Epidermal melanocyte (primary cell): Measurements from ENCODE around the gene HRH3.

Source experiments
- DNase-seq: peaks from one replicate; pipeline ENCODE4 v3.0.0; 2011; ENCODE audit warnings: low spot score; ENCODE audit not compliant: insufficient read length

The HRH3 gene

DNA sequence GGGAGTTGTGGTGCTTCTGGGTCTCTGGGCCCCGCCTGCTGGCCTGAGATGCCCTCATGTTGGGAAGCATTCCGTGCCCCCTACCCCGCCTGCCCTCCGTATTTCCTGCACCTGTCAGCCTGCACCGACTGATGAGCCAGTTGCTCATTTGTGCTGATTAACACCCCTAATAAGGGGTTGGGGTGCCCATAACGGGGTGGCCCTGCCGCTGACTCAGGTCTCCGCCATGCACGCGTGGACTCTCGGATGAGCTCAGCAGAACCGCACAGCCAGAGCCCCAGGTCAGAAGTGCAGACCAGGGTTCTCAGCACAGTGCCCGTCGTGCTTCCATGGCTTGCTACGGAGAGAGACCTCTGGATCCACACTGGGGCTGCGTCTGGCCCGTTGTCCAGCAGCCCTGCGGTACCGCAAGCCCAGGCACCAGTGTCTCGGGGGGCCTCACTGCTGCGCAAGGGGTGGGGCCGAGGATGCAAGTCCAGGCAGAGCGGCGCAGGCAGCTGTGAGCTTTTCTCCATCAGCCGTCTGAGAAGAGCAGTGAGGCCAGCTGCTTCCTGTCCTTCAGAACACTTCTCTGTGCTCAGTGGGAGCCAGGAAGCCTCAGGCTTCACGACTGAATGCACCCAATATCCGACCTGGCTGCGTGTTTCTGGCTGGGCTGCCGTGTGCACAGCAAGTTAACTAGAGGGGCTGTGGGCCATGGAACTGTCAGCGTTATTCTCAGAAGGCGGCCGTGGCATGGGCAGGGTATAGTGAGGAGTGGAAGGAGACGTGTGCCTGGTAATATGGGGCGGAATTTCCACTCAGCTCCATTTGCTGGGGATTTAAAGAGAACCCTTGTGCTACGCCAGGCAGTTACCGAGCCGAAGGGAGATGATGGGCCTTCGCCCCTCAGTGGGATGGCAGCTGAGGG lies 18.6 kb downstream of the HRH3 start:
- no peak for DNase-seq

DNA sequence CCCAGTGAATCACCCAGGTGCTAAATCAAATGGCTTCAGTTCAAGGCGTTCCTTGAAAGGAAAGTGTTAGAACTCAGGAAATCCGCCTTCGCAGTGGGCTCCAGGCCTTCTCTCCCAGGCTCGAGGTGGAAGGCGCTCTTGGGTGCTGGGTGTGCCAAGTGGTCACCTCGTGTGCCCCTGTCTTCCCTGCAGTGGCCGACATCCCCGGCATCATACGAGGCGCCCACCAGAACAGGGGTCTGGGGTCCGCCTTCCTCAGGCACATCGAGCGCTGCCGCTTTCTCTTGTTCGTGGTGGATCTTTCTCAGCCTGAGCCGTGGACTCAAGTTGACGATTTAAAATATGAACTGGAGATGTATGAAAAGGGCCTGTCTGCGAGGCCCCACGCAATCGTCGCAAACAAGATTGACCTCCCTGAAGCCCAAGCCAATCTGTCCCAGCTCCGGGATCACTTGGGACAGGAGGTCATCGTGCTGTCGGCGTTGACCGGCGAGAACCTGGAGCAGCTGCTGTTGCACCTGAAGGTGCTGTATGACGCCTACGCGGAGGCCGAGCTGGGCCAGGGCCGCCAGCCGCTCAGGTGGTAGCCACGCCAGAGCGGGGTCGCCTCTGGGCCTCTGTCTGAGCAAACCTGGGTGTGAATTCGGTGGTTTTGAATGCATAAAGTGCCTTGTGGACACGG lies 19.4 kb downstream of the HRH3 start:
- no peak for DNase-seq

DNA sequence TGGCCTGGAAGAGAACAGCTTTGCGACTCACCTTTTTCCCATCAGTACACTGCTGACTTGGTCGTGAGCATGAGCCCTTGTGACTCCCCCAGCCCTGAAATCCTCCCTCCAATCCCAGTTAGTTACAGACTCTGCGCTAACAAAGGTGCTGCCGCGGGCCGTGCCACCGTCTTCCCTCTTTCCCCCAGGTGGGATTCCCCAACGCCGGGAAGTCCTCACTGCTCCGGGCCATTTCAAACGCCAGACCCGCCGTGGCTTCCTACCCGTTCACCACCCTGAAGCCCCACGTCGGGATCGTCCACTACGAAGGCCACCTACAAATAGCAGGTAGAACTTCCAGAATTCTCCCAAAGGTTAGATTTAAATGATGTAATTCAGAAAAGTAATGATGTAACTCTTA lies 21.1 kb downstream of the HRH3 start:
- DNase-seq = no peak

DNA sequence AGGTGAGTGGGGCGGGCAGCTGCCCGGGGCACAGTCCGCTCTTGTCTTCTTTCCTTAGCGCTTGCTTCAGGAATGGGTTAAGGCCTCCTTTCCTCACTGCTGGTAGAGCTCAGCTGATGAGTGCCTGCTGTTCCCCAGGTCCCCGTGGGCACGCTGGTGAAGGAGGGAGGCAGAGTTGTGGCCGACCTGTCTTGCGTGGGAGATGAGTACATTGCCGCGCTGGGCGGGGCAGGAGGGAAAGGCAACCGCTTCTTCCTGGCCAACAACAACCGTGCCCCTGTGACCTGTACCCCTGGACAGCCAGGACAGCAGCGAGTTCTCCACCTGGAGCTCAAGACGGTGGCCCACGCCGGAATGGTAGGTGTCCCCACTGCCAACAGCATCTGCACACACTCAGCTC lies 21.6 kb downstream of the HRH3 start:
- no peak for DNase-seq

DNA sequence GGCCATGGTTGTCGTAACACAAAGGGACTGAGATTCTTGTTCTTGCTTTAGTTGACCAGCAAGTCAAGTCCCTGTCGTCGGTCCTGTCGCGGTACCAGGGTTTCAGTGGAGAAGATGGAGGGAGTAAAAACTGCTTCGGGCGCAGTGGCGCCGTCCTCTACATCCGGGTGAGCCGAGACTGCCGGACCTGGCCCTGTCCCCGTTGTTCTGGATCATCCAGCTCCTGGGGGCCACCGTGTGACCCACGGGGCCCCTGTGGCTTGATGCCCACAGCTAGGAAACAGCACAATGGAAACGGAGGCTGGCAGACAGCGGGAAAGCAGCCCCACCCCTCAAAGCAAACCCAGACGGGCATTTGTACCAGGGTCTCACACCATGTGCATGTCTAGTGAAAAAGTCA lies 22.3 kb downstream of the HRH3 start:
- no peak for DNase-seq

DNA sequence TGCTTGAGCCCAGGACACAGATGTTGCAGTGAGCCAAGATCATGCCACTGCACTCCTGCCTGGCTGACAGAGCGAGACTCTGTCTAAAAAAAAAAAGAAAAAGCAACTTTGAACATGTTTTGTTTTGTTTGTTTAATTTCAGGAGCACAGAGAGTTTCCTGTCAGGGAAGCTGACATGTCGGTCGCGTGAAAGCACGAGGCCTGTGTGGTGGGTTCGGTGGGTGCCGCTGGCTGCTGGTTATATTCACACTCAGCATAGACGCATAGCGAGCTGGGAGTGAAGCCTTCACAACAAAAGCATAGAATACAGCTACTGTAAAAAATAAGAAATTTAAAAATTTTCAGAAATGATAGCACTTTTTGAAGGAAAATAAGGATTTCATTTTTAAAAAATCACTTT lies 22.8 kb downstream of the HRH3 start:
- no peak for DNase-seq

DNA sequence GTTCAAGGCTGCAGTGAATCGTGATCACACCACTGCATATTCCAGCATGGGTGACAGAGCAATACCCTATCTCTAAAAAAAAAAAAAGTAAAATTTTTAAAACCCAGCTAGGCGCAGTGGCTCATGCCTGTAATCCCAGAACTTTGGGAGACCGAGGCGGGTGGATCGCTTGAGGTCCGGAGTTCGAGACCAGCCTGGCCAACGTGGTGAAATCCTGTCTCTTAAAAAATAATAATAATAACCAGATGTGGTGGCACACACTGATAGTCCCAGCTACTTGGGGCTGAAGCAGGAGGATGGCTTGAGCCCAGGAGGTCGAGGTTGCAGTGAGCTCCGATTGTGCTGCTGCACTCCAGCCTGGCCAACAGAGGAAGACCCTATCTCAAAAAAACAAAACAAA lies 23.8 kb downstream of the HRH3 start:
- no peak for DNase-seq

DNA sequence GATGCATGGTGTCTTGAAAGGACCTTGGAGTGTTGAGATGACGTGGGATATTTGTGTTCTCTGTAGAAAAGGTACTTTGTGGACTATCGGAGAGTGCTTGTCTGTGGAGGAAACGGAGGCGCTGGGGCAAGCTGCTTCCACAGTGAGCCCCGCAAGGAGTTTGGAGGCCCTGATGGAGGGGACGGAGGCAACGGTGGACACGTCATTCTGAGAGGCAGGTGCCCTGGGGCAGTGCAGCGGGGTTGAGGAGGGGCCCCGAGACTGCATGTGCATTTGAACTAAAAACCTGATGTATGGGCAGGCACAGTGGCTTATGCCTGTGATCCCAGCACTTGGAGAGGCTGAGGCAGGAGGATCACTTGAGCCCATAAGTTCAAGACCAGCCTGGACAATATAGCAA lies 24.3 kb downstream of the HRH3 start:
- DNase-seq = no peak

DNA sequence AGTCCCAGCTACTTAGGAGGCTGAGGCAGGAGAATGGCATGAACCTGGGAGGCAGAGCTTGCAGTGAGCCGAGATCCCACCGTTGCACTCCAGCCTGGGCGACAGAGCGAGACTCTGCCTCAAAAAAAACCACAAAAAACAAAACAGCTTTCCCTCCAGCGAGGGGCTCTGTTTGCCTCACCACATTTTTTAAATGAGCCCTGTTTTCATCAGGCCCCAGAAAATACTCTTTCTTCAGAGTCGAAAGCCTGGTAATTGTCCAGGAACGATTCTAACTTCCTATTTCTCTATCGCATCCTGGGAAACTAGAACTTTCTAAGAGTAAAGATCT lies 25.0 kb downstream of the HRH3 start:
- DNase-seq = no peak

DNA sequence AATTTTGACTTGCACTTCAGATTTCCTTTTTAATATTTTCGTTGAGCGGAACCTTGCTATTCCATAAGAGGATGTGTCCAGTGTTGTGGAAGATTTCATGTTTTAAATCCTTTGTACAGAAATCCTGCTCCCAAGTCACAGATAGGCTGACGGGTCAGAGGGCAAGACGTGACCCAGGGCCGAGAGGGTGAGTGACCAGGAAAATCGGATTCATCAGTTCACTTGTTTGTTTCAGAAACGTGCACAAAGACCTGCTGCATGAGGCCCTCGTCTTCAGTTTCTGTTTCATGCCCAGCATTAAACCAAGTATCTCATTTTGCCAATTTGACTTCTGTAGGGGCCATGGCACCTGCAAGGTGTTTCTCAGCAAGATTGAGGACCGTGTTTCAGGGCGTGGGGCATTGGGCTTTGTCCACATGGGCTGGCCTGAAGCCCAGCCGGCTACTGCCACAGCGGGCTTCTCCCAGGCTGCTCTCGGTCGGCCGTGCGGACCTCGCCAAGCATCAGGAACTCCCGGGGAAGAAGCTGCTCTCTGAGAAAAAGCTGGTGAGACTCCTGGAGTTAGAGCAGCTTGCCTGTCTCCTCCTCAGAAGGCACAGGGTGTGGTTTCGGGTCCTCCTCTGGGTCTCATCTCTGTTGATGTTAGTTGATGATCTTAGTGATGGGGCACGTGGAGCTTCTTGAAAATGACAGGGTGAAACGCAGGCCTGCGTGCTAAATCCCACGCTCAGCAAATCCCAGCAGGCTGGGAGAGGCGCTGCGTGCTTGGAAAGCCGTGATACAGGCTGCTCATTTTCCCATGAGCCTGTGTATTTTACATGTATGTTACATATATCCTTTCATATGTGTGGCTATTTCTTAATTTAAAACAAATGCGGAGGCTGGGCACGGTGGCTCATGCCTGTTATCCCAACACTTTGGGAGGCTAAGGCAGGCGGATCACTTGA lies 26.7 kb downstream of the HRH3 start:
- no peak for DNase-seq

DNA sequence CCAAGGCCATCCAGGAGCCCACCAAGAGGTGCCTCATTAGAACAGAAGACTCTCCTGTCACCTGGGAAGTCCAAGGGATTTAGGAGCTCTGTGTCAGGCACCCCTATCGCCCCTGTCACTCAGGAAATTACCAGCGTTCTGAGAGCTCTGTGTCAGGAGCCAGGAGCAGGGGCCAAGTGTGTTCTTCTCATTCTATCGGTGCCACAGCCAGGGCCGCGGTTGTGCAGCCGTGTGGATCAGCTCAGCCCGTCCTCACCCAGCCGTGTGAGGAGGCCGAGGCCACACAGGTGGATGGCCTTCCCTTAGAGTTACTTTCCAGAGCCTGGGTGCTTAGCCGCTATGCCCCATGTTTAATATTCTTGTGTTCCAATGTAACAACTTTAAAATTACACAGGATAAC lies 27.4 kb downstream of the HRH3 start:
- DNase-seq = no peak

DNA sequence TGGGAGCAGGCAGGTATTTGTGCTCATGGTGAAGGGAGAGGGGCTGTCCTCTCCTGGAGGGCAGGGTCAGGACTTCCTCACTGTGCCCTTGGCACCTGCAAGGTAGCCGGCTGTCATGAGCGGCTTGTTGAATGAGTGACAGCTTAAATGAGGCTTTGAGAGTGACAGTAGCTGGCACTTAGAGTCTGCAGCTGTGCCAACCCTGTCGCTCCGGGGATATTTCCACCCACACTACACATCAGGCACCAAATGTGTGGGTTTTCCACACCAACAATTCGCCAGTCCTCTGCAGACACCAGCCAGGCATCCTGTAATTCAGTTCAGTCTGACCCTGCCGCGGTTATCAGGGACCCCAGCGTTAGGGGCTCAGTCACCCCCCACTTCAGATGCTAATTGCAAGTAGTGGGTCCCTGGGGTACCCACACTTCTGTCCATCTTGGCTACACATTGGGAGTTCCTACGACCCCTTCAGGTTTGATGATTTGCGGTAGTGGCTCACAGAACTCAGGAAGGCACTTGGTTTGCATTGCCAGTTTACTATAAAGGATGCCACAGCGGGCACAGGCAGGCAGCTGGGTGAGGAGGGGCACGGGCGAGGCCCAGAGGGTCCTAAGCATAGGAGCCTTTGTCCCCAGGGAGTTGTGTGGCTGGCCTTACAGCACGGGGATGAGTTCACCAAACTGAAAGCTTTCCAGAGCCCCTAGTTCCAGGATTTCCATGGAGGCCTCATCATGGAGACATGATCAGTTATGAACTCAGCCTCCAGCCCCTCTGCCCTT lies 28.1 kb downstream of the HRH3 start:
- no peak for DNase-seq

DNA sequence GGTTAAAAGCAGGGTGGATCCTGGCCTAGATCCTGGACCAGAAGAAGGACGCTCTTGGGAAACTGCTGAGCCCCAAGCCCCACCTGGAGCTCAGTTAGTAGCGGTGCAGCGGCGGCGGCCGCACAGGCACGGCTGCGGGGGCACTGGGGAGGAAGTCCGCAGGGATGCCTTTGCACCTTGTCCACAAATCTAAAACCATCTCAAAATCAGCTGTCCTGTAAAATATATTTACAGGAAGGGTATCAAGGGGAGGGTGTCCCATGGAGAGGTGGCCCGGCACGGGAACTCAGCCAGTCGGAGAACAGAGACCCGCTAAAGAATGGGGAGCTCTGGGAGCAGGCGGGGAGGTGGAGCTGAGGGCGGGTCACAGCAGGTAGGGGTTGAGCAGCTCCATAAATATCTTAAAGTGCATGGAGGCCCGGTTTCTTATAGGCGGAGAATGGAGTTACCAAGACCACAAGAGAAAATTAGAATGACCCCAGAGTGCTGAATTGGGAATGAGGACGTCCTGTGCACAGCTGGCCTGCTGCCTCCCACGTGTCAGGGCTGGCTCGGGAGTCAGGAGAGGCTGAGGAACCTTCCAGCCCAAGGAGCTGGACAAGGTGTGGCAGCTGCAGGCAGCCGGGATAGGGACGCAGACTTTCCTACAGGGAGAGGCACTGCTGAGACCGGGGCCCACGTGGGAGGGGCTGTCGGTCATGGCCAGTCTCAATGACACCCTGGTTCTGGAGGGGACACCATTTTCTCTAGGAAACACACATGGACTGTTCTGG lies 29.3 kb downstream of the HRH3 start:
- no peak for DNase-seq

DNA sequence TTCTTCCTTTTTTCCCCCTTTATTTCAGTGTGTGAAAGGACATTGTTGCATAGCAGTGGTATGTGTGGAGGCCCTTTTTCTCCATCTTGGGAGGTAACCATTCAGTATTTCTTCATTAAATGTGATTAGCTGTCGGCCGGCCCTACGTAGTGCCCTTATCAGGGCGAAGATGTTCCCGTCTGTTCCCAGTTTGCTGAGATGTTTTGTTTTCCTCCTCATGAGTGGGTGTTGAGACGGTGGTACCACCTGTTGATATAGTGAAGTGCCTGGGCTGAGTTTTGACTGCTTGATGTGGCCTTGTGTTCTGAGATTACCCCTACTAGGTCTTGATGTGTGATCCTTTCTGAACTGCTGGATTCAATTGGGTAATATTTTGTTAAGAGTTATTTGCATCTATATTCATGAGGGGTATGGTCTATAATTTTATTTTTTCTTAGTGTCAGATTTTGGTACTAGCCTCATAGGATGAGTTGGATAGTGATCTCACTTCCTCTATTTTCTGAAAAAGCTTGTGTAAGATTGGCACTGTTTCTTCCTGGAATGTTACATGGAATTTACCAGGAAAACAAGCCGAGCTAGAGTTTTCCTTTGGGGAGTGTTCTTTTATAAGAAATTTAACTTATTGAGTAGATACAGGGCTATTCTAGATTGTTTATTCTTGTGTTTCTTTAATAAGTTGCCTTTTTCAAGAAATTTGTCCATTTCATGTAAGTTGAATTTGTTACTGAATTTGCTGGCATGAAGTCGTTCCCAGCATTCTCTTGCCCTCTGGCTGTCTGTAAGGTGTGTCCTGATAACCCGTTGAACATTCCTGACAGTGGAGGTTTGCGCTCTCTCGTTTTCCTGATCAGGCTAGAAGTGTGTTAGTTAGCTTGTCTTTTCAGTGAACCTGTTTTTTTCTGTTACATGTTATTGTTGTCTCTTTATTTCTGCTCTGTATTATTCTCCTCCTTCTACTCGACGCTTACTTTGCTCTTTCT lies 32.9 kb downstream of the HRH3 start:
- no peak for DNase-seq

DNA sequence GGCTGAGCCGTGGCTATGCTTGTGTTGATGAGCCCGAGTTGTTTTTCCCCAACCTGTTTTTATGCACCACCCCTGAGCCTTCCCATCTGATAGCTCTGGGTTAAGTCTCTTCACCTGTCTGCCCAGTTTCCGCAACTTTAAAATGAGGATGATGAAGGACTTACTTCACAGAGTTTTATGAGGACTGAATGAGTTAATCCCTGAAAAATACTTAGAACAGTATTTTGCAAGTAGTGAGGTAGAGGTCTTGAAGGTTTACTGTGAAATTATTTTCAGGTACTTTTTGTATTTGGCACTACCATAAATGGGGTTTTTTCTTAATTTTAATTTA lies 34.0 kb downstream of the HRH3 start:
- no peak for DNase-seq

DNA sequence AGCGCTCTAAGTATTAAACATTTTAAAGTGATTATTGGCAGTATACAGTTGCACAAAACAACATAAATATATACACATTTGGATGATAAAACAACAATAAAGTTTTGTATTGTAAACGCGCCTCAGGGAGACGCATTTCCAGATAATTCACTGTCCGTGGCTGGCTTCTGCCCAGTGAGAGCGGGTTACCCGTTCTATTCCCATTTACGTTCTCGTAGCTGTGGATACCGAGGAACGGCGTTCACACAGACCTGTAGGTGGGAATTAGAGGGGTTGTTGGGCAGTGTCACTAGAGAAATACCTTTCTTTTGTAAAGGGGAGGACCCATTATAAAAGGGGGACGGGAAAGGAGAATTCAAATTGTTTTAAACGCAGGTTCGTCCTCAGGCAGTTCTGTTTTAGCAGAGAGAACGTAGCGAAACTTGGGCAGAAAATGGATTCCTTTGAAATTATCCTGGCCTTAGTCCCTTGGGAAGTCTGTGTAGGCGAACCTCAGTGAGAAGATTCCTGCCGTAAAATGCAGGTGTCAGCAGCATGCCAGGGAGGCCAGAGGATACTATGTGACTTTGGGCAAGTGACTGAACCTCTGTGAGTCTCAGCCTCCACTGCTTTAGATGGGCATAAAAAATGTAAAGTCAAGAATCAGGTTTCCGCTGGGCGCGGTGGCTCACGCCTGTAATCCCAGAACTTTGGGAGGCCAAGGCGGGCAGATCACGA lies 36.5 kb downstream of the HRH3 start:
- no peak for DNase-seq

DNA sequence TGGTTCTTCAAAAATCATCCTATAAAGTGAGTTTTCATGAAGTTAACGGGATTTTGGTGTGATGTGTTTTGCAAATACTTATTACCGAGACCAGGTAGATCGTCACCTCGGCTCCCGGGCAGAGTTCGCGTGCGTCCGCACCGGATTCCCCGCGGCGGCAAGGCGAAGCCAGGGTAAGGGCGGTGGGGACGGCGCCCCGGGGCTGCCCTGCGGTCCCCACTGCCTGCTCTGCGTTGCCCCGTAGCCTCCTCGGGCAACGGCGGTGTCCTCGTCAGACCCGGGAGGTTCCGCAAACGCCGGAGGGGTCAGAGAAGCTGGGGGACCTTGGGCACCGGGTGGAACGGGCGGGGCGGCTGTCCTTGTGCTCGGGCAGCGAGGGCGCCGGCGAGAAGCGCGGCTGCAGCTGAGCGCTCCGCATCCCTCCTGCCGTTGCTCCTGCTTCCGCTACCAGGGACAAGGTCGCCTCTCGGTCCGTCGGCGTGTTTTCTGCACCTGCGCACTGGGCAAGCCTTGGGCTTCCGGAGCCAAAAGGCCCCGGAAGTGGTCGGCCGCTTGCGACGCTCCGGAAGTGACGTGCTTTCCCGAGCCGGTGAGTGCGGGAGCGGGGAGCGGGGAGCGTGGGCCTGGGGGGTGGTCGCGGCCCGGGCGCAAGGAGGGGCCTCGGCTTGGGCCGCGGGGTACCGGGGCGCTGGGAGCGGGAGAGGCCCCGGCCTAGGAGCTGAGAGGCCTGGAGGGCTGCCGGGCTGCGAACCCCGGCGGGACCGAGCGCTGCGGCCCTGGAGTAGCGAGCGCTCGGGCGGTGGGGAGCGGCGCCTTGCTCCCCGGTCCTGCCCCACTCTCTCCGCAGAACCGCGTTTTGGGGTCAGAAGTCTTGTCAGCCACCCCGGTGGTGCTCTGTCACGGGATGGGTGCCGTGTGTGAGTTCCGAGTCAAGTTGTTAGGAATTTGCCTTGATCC lies 37.3 kb downstream of the HRH3 start, which contains the start of gene MTG2:
Gene MTG2 (plus strand): TSS at position 560 of the 957 bp plus-strand sequence. CDS start 10,393 bp downstream, outside the sequence.
- DNase-seq = peak; percentile 99
